Activated CD4-positive, alpha-beta T cell treated with anti-CD3 and anti-CD28 coated beads for 48 hours (primary cell): Measurements from ENCODE around the gene BAK1.

Experiments used
- DNase-seq: peaks from one replicate; pipeline ENCODE4 v3.0.0-alpha.2; 2020

Gene BAK1

DNA sequence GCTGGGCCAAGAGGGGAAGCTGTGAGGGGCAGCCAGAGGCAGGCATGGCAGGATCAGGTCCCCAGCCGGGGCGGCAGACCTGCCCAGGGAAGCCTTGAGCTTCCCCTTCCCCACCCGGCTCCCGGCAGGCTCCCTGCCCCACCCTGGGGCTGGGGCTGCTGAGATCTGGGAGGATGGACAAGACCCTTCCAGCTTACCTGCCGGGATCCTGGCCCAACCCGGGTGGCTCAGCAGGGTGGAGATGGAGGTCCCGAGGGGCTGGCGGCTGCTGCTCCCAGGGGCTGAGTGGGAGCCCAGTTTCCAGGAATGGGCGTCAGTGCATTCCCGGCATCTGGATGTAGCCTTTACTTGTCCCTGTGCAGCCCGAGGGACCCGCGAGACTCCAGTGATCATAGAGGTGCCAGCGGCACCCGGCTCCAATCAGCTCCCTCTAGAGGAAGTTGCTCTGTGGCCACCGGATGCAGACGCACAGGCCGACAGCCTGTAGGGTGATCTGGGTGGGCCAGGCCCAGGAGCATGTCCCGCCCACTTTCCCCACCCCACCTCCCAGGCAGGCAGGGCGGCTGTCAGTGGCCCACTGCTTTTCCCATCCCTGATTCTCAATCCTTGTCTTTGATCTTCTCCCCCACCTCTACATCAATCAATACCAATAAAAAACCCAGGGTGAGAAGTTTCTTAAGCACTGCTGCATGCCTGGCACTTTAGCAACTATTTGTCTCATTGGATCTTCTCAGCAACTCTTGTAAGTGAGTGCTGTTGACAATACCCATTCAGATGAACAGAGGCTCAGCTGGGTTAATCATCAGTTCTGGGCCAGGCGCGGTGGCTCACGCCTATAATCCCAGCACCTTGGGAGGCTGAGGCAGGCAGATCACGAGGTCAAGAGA, at the start of gene BAK1:
TSS of gene BAK1 (minus strand) at position 449 of the 887 bp plus-strand sequence. CDS start 2,672 bp downstream, outside the sequence.
- DNase-seq = peak; percentile 88

DNA sequence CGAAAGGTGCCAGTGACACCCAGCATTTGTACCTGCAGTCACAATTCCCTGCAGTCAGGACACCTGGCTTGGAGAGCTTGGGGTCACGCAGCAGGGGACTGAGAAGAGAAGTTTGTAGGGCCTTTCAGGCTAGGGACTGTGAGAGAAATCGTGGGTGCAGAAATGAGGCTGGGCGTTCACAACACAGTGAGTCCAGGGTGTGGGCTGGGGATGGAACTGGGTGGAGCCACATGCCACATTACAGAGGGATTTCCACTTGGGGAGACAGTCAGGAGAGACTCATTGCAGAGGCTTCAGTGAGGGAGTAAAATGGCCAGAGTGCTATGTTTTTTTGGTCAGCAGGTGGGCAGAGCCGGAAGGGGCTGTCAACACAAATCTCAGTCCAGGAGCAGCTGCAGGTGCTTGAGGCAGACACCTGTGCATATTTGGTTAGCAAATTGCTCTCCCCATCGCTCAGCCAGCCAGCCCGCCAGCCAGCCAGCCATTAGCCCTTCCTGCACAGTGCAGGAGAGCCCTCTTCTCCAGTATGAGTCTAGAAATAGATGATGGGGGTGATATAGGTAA, 48.4 kb upstream of the BAK1 start:
- DNase-seq = no peak

DNA sequence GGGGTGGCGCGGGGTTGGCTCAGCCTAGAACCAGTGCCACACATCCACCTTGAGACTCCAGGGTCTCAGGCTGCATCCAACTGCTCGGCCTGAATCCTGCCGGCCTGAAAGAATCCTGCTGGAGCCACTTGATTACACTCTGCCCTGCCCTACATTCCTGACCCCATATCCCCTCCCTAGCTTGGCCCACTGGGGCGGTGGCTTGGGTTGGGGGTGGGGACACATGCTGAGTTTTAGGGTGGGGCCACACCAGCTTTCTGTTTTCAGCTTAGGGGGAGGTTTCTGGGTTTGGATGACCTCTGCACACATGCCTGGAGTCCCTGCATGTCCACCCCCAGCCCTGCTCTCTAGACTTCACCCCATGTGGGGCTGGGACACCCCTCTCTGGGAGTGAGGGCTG, 47.8 kb upstream of the BAK1 start:
- no peak for DNase-seq

DNA sequence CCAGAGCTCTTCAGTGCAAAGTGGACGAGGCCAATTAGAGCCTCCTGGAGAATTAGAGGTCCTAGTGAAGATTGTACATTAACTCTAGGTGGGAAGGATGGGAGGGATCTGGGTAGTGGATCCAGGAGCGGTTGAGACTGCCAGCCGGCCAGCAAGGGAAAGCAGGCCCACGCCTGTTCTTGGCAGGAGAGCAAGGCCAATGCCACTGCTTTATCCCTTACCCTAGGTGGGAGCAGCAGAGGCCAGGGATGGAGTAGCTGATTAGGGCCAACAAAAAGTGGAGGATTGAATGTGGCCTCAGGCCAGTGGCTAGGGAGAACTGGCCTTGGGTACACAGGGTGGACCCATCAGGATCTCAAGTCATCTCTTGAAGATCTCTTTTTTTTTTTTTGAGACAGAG, 44.8 kb upstream of the BAK1 start:
- no peak for DNase-seq

DNA sequence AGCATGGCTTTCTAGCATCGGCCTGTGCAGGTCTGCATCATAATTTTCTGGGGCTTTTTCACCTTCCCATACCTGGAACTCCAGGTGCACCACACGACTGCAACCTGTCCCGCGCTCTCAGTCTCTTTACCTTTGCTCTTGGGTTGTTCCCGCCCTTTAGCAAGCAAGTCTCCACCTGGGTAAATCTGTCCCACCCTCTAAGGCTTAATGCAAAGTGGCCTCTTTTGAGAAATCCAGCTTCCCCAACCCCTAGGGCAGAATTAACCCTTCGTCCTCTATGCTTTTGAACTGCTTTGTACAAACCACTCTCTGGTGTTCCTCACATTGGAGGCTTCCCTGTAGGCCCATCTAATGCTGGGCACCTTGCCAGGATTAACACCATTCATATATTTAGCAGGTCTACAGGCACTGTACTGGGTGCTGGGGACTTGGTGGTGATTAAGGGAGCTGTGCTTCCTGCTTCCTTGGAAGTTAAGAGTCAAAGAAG, 43.9 kb upstream of the BAK1 start:
- no peak for DNase-seq

DNA sequence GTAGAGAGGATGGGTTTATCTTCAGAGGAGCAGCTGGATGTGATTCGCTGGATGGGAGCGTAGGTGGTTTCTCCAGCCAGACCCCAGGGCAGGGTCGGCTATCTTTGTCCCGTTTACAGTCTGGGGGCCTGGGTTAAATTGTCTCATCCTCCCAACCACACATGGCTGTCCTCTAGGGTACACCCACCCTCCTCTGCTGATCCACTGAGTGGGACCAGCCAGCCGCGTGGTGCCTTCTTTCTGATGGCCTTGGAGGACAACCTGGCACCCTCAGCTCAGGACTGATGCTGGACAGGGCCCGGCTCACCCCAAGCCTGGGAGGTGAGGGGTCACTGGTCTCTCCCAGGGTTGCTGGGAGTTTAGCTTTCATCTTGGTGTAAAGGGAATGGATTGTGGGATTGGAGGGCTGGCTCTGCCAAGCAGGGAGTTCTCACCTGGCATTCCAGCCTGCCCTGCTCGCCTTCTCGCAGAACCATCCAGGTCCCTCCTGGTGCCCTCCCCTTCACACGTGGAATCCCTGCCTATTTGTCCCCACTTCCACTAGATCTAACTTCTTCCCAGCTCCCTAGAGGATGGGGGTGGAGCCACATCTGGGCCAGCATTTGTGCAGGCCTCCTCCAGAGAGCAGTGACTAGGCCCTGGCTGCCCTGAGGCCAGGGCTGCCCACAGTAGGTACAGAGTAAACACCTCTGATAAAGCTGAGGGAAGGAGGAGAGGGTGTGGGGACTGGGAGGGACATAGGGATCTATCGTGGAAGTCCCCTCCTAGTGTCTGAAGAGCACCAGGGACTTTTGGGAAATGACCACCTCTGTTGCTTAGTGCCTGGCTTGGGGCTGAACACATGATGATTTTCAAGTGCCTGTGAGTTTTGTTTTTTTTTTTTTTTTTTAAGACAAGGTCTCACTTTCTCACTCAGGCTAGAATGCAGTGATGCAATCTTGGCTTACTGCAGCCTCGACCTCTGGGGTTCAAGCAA, 42.7 kb upstream of the BAK1 start:
- DNase-seq = no peak

DNA sequence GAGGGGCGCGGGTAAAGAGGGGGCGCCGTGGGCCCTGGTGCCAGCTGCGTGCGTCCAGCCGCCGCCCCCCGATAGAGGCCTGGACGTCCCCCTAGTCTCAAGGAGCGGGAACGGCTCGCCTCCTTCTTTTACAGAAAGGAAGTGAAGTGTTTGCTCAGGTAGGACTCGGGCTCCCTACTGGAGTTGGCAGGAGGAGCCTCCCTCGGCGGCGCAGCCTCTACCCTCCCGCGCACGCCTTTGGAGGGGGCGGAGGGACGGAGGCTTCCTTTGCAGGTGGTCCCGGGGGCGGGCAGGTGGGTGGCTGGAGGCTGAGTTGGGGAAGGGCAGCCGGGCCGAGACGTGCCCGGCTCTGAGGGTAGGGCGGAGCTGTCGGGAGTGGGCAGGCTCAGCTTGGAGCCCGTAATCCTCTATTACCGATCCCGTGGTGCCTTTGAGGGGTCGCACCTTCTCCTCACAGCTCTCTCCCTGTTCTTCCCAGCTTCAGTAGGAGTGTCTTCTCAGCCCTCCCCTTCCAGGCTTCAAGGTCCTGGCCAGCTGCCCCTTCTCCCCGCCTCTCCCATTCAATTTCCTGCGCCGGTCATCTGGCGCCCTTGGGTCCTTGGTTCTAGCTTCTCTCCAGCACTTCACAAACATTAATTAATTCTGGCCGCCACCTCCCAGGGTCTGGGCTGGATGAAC, 41.8 kb upstream of the BAK1 start:
- DNase-seq = peak; percentile 51

DNA sequence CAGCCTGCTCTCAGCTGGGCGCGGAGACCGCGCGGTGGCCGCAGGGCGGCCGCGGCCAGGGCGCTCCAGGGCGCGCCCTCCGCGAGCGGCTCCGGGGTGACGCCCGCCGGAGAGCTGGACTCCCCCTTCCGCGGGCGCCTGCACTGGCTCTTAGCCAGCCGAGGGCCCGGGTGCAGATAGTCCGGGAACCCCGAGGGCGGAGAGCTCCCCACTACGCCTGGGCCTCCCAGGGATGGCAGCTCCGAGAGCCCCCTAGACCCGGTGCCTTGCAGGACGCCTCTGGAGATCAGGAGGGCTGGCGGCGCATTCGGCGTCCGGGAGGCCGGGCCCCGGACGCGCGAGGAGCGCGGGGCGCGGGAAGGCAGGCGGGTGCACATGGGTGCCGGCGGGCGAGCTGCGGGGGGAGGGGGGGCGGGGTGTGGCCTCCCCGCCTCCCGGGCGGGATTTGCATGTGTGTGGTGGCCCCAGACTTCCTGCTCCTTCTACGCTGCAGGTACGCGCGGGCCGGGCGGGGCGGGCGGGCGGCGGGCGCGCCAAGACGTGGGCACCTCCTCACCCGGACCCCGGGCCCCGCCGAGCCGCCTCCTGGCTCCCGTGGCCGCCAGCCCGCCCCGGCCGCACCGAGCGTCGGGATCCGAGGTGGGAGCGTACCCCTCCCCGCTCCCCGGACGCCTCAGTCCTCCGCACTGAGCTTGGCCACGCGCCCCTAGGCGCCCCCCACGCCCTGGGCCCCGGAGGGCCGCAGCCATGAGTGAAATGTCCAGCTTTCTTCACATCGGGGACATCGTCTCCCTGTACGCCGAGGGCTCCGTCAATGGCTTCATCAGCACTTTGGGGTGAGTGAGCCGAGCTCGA, 41.0 kb upstream of the BAK1 start, which contains the start of gene ITPR3:
TSS of gene ITPR3 (plus strand) at position 467 of the 855 bp plus-strand sequence. CDS start at position 748, 281 bp downstream.
- DNase-seq = peak; percentile 79

DNA sequence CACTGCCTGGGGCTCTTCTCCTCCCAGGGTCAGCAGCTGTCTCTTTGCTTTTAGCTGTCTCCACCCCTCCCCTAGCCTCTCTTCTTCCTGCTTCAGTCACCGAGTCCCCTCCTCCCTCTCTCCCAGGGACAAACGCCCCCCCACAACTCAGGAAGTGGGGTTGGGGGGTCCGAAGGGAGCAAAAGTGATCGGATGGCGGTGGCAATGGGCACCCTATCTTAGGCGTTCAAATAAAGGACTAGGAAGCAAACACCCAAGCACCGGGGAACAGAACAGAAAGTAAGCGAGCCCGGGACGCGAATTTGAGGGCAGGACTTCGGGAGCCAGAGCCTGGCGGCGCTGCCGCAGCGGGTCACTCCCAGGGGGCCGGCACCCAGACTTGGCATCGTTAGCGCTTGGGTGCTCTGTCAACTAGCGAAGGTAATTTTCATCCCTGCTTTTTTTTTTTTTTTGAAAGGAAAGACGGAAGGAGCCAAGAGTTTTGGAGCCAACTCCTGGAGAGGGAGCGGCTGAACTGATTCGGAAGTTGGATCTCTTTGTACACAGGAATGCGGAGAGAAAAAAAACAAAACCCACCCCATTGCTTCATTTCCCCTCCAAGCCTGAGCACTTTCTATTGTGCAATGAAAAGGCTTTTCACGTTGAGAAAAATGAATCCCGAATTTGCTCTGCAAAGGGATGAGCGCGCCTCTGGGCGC, 40.2 kb upstream of the BAK1 start:
- DNase-seq = peak; percentile 56

DNA sequence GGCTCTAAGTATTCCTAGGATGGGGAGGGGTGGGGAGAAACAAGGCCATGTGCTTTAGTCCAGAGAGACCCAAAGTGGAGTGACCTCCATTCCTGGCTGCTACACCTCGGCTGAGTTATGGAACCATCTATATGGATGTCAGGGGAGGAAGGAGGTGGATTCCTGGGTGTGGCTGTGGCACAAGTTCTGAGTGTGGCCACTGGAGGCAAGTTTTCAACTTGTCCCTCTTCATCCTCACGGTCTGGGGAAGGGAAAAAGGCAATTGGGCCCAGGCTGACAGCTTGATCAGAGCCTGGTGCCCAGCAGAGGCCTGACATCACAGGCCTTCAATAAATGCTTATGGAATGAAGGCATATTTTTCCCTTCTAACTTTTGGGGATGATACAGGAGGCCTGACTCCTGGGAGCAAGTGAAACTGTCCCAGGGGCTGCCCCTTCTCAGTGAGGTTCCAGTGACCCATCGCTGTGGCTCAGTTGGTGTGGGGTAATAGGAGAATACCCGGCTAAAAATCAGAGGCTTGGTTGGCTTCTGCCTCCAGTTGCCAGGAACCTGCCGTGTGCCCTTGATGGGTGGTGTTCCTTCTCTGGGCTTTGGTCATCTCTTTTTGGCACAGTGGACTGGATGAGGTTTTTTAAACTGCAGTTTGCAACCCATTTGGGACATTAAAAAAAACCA, 39.2 kb upstream of the BAK1 start:
- no peak for DNase-seq

DNA sequence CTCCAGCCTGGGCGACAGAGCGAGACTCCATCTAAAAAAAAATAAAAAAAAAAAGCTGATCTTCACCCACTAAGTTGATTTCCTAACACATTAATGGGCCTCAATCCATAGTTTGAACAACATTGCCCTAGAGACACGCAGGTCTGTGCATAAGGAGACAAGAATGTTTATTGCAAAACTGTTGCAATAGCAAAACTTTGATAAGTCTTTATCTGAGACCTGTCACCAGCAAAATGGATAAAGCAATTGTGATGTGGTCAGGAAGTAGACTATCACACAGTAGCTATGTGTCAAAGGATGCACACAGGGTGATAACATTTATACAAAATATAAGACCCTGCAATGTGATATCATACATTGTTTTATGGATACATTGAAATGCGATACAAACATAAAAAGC, 36.8 kb upstream of the BAK1 start:
- DNase-seq = no peak

DNA sequence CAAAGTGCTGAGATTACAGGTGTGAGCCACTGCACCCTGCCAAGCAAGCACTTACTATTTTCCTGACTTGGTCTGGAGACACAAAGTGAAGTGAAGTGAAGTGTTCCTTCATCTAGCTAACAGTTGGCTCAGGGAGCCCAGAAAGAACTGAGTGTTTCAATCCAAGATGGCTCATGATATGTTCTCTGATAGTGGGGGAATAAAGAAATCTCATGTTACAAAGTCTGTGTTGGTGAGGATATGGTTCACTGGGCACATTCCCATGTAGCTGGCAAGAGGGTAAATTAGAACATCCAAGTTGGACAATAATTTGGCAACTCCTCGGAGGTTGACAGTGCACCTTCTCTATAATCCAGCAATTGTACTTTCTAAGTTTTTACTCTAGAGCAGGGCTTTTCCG, 36.0 kb upstream of the BAK1 start:
- no peak for DNase-seq

DNA sequence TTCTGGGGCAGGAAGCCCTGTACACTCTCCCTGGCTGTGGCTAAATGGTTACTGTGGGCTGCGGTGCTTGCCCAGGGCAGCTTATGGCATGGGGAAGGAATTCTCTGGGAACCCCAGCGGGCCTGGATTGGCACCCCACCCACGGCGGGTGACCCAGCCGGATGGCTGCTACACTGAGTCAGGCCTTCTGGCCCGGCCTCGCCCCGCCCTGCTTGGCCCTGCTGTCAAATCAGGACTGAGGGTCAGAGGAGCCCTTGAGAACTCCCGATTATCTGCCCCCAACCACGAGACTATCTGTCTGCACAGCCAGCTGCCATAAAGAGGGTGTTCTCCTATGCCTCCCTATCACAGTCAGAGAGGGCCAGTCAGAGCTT, 33.7 kb upstream of the BAK1 start:
- no peak for DNase-seq

DNA sequence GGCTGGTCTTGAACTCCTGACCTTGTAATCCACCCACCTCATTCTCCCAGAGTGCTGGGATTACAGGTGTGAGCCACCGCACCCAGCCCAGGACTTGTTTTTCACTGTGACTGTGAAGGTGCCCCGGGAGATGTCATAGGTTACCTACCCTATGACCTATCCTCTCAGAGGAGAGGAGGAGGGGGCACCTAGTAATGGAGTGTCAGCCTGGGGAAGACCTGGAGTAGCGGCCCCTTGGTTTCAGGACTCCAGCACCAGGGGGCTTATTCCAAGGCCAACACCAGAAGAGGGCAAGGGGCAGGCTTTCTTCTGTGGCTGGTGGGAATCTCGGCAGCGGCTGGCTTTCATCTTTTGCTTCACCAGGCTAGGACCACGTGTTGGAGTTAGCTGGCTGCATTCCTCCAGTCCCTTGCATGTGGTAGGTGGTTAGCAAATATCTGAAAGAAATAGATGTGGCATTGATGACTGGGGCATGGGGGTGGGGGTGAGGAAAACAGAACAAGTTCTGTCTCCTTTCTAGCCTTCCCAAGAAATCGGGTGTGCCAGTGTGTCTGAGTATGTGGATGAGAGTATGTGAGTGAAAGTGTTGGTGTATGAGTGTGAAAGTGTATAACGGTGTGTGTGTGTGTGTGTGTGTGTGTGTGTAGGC, 33.2 kb upstream of the BAK1 start:
- no peak for DNase-seq

DNA sequence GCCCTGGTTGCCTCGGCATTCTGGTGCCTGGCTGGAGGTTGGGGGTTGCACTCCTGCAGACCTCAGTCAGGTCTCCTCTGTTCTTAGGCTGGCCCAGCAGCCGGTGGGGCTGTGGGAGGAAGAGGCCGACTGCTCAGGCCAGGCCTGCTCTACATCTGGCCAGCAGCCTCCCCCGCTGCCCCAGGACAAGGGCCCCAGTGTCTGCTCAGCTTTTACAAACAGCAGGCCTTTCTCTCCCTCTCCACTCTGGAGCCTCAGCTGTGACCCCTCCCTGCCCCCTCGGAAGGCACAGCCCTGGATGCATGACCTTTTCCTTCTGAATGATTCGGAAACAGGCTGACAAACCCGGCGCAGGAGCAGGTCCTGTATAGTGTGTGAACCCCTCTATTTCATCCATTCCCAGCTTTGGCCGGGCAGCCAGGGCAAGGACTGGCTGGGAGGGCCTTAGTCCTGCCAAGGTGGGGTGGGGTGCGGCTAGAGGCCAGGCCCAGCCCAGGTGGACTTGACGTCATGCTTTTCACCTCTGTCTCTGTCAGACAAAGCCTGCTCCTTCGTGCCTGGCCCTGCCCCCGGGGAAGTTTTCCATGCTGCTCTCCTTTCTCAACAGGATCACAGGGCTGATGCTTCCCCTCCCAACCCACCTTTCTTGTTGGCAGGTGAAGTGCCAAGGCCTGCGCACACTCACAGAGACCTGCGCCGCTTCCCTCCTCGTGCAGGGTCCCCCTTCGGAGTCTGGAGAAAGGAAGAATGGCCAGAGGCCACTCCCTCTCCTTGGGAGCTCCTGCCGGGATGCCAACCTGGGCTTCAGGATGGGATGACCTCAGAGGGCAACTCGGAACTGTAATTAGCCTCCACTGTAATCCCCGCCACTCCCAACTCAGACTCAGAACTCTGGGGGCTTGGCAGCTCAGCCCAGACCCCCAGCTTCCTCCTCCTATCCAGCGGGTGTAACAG, 31.0 kb upstream of the BAK1 start:
- no peak for DNase-seq

DNA sequence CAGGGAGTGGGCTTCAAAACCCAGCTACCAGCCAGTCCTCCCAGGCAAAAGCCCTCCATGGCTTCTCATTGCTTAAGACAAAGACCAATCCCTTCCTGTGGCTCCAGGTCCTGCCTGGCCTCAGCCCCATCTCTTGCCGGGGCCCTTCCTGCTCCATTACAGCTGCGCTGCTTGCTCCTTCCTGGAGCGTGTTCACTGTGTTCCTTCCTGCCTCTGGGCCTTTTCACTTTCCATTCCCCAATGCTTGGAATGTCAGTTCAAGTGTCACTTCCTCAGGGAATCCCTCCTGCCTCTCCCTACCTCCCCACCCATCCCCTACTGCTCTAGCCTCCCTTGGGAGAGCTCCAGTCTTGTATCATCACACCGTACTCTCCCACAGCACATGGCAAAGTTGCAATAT, 30.0 kb upstream of the BAK1 start:
- DNase-seq = no peak

DNA sequence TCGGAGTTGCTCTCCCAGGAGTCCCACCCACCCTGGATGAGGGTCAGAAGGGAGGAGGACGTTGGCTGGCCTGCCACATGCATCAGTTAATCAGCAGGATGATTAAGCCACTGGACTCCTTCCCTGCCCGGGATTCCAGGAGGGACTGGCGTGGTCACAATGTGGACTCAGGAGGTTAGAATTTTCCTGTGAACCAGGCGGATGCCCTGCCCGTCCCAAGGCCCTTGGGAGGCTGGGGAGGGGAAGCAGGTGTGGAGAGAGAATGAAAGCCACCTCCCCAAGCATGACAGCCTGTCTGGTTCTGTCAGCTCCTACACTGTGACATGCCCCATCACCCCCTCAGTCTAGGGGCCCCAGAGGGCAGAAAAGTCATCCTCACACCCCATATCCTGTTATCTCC, 29.5 kb upstream of the BAK1 start:
- DNase-seq = no peak

DNA sequence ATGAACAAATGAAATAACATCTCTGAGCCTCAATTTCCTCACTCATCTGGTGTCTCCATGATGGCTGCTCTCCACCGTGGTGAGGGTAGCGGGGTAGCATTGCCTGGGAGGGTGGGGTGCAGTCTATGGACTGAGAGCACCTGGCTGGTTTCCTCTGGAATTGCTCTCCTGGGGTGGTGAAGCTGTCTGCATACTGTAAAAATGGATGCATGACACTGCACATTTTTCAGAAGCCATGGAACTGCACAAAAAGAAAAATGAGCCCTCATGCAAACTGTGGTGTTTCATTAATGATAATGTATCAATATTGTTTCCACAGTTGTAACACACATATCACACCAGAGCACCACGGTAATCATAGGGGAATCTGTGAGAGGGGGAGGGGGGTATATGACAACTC, 28.9 kb upstream of the BAK1 start:
- no peak for DNase-seq

DNA sequence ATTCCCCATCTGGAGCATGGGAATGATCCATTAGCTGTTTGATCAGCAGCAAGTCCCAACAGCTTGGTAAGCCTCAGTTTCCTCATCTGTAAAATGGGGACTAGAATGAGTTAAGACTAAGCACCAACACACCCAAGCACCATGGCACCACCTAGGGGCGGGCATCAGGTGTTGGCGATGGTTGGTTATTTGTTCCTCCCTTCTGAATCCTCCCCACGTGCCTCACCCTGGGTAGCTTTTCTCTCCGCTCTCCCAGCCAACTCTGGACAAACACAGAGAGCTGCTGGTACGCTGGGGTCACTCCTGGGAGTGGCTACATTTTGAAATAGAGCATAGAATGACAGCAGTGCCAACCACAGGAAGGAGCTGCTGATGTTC, 27.7 kb upstream of the BAK1 start:
- peak; percentile 62 for DNase-seq
